Upper lobe of left lung (tissue), 4 donors: Measurements from ENCODE around the gene SOCS7.

ENCODE experiments used
- POLR2A ChIP-seq, 4 donors: fragments of 450-650 bp; IDR thresholded peaks; one replicate each; pipeline ENCODE4 v1.5.1; 2016 to 2017; ENCODE audit warnings: antibody characterized with exemption in 4 of 4, mild to moderate bottlenecking in 2 of 4
- TF ChIP-seq, protein P1 (sequence below), 6 experiments: fragments of 450-650 bp in 4 of 6; fragments of 200-600 bp in 2 of 6; sonication (generic) in 2 of 6; IDR thresholded peaks; one replicate each; pipeline ENCODE4 v1.5.1; 2016 to 2019; ENCODE audit warnings: antibody characterized with exemption in 6 of 6

DNA sequence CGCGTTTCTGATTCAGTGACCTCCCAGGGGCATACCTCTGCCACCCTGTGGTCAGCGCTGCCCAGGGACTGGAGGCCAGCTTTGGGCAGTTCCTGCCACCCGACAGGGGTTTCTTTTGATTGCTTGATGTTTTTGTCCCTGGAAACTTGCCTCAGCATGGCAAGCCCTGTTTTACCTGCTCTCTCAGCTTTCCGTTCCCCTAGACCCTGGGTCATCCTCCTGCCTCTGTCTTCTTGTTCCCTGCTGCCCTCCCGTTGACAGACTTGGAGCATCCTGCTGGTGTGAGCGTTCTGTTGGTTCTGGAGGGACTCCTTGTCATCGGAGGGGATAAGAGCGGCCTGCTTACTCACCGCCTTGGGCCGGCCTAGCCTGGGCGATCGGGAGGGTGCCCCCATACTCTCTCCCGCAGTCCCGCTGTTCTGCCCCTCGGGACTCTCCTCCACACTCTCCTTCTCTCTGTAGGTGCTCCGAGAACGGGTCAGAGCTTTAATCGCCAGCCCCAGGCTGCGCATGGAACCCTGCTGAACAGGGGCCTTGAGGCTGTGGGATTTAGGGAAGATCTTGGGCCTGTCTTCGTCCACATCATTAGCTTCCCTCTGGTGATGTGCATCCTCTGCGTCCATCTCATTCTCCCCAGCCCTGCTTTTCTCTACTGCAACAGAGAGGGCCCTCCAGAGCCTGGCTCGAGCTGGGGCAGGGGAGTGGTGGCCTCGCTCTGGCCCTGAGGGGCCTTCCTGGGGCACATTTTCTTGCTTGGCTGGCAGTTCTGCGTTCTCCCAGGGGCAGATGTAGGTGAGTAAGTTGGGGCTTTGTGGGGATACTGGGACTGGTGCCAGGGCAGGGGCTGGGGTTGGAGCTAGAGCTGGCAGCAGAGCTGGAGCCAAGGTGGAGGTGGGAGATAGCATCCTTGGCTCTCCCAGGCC lies 21.6 kb upstream of the SOCS7 start:
- TF ChIP-seq, protein P1, sequence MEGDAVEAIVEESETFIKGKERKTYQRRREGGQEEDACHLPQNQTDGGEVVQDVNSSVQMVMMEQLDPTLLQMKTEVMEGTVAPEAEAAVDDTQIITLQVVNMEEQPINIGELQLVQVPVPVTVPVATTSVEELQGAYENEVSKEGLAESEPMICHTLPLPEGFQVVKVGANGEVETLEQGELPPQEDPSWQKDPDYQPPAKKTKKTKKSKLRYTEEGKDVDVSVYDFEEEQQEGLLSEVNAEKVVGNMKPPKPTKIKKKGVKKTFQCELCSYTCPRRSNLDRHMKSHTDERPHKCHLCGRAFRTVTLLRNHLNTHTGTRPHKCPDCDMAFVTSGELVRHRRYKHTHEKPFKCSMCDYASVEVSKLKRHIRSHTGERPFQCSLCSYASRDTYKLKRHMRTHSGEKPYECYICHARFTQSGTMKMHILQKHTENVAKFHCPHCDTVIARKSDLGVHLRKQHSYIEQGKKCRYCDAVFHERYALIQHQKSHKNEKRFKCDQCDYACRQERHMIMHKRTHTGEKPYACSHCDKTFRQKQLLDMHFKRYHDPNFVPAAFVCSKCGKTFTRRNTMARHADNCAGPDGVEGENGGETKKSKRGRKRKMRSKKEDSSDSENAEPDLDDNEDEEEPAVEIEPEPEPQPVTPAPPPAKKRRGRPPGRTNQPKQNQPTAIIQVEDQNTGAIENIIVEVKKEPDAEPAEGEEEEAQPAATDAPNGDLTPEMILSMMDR (IDR thresholded peaks at IDR 0.05): no peak
- no peak for TF ChIP-seq POLR2A (IDR thresholded peaks at IDR 0.05)
